ENCODE results near the gene CACNG4.
"Not testable (repeated sequence)": the region's sequence is repeated elsewhere in the genome, so short reads cannot be mapped to it uniquely, and the experiment has no call there.

Gene CACNG4

GRCh38 chr17:66968916-66969315 is 4.4 kb downstream of the CACNG4 start:
- H3K27ac ChIP-seq (ENCODE audit: low read depth, low read length) = no peak overlapping the region
- H3K9me3 ChIP-seq (ENCODE audit: control insufficient read depth in 5 of 5, low read length in 5 of 5) = no peaks in the 10 kb centered on the region
- H3K4me3 ChIP-seq (ENCODE audit: low read depth in 1 of 5, low read length in 5 of 5) = no peak overlapping the region
- H3K36me3 ChIP-seq (ENCODE audit: control insufficient read depth in 5 of 5, insufficient read depth in 5 of 5, low read length in 5 of 5) = no peaks in the 10 kb centered on the region
- H3K4me1 ChIP-seq (ENCODE audit: control insufficient read depth in 5 of 5, insufficient read depth in 5 of 5, low read length in 5 of 5) = peaks cover 2 to 18% (median 15%) of the 10 kb centered on the region in 5 donors
- H3K27me3 ChIP-seq (ENCODE audit: control insufficient read depth in 5 of 5, insufficient read depth in 4 of 5, low read length in 5 of 5) = peaks cover 41 to 55% (median 53%) of the 10 kb centered on the region in 5 donors
- H3K9ac ChIP-seq (ENCODE audit: low read length in 5 of 5) = no peak overlapping the region

GRCh38 chr17:66970140-66970539 is 5.6 kb downstream of the CACNG4 start:
- no peak overlapping the region for H3K27ac ChIP-seq (ENCODE audit: low read depth, low read length)
- H3K27me3 ChIP-seq (ENCODE audit: control insufficient read depth in 5 of 5, insufficient read depth in 4 of 5, low read length in 5 of 5) = peaks cover 38 to 56% (median 54%) of the 10 kb centered on the region in 5 donors
- peaks cover 2 to 11% (median 10%) of the 10 kb centered on the region in 5 donors for H3K4me1 ChIP-seq (ENCODE audit: control insufficient read depth in 5 of 5, insufficient read depth in 5 of 5, low read length in 5 of 5)
- H3K36me3 ChIP-seq (ENCODE audit: control insufficient read depth in 5 of 5, insufficient read depth in 5 of 5, low read length in 5 of 5) = no peaks in the 10 kb centered on the region
- H3K9ac ChIP-seq (ENCODE audit: low read length in 5 of 5) = no peak overlapping the region
- H3K4me3 ChIP-seq (ENCODE audit: low read depth in 1 of 5, low read length in 5 of 5) = no peak overlapping the region
- no peaks in the 10 kb centered on the region for H3K9me3 ChIP-seq (ENCODE audit: control insufficient read depth in 5 of 5, low read length in 5 of 5)

- Histone ChIP-seq H3K27me3 (ENCODE audit: control insufficient read depth in 5 of 5, insufficient read depth in 4 of 5, low read length in 5 of 5) (peaks cover 36 to 60% (median 54%) of the 10 kb centered on the region in 5 donors), H3K36me3 (ENCODE audit: control insufficient read depth in 5 of 5, insufficient read depth in 5 of 5, low read length in 5 of 5) (no peaks in the 10 kb centered on the region)
Measured at GRCh38 chr17:66970797-66971196, 6.3 kb downstream of the CACNG4 start.

GRCh38 chr17:66971264-66971663 is 6.8 kb downstream of the CACNG4 start:
- Histone ChIP-seq H3K4me3 (ENCODE audit: low read depth in 1 of 5, low read length in 5 of 5) (no peak overlapping the region), H3K4me1 (ENCODE audit: control insufficient read depth in 5 of 5, insufficient read depth in 5 of 5, low read length in 5 of 5) (peaks cover 0 to 3% (median 1%) of the 10 kb centered on the region in 5 donors), H3K9me3 (ENCODE audit: control insufficient read depth in 5 of 5, low read length in 5 of 5) (no peaks in the 10 kb centered on the region), H3K9ac (ENCODE audit: low read length in 5 of 5) (no peak overlapping the region), H3K27me3 (ENCODE audit: control insufficient read depth in 5 of 5, insufficient read depth in 4 of 5, low read length in 5 of 5) (peaks cover 32 to 59% (median 53%) of the 10 kb centered on the region in 5 donors), H3K36me3 (ENCODE audit: control insufficient read depth in 5 of 5, insufficient read depth in 5 of 5, low read length in 5 of 5) (no peaks in the 10 kb centered on the region), H3K27ac (ENCODE audit: low read depth, low read length) (no peak overlapping the region)

More at GRCh38 chr17:66970797-66971196, 6.3 kb downstream of the CACNG4 start:
- Histone ChIP-seq H3K9ac (ENCODE audit: low read length in 5 of 5) (no peak overlapping the region), H3K9me3 (ENCODE audit: control insufficient read depth in 5 of 5, low read length in 5 of 5) (no peaks in the 10 kb centered on the region), H3K4me1 (ENCODE audit: control insufficient read depth in 5 of 5, insufficient read depth in 5 of 5, low read length in 5 of 5) (peaks cover 2 to 7% (median 6%) of the 10 kb centered on the region in 5 donors), H3K4me3 (ENCODE audit: low read depth in 1 of 5, low read length in 5 of 5) (no peak overlapping the region), H3K27ac (ENCODE audit: low read depth, low read length) (no peak overlapping the region)

- H3K27me3 ChIP-seq (ENCODE audit: control insufficient read depth in 5 of 5, insufficient read depth in 4 of 5, low read length in 5 of 5) = peaks cover 25 to 53% (median 49%) of the 10 kb centered on the region in 5 donors
- peaks cover 0 to 5% (median 4%) of the 10 kb centered on the region in 5 donors for H3K4me1 ChIP-seq (ENCODE audit: control insufficient read depth in 5 of 5, insufficient read depth in 5 of 5, low read length in 5 of 5)
- no peak overlapping the region for H3K27ac ChIP-seq (ENCODE audit: low read depth, low read length)
- H3K36me3 ChIP-seq (ENCODE audit: control insufficient read depth in 5 of 5, insufficient read depth in 5 of 5, low read length in 5 of 5) = no peaks in the 10 kb centered on the region
- H3K9me3 ChIP-seq (ENCODE audit: control insufficient read depth in 5 of 5, low read length in 5 of 5) = no peaks in the 10 kb centered on the region
- no peak overlapping the region for H3K4me3 ChIP-seq (ENCODE audit: low read depth in 1 of 5, low read length in 5 of 5)
- no peak overlapping the region for H3K9ac ChIP-seq (ENCODE audit: low read length in 5 of 5)
Measured at GRCh38 chr17:66971730-66972441, 7.4 kb downstream of the CACNG4 start.

GRCh38 chr17:66972442-66972830 is 7.9 kb downstream of the CACNG4 start:
- H3K27ac ChIP-seq (ENCODE audit: low read depth, low read length); H3K9me3 ChIP-seq (ENCODE audit: control insufficient read depth in 5 of 5, low read length in 5 of 5): not testable (repeated sequence)
- peaks cover 22 to 50% (median 44%) of the 10 kb centered on the region in 5 donors for H3K27me3 ChIP-seq (ENCODE audit: control insufficient read depth in 5 of 5, insufficient read depth in 4 of 5, low read length in 5 of 5)

GRCh38 chr17:66975188-66975587 is 10.7 kb downstream of the CACNG4 start:
- Histone ChIP-seq H3K36me3 (ENCODE audit: control insufficient read depth in 5 of 5, insufficient read depth in 5 of 5, low read length in 5 of 5) (no peaks in the 10 kb centered on the region), H3K4me1 (ENCODE audit: control insufficient read depth in 5 of 5, insufficient read depth in 5 of 5, low read length in 5 of 5) (peaks cover 0 to 32% (median 27%) of the 10 kb centered on the region in 5 donors), H3K27me3 (ENCODE audit: control insufficient read depth in 5 of 5, insufficient read depth in 4 of 5, low read length in 5 of 5) (peaks cover 13 to 37% (median 29%) of the 10 kb centered on the region in 5 donors), H3K9me3 (ENCODE audit: control insufficient read depth in 5 of 5, low read length in 5 of 5) (no peaks in the 10 kb centered on the region), H3K4me3 (ENCODE audit: low read depth in 1 of 5, low read length in 5 of 5) (no peak overlapping the region), H3K27ac (ENCODE audit: low read depth, low read length) (no peak overlapping the region), H3K9ac (ENCODE audit: low read length in 5 of 5) (no peak overlapping the region)

More at GRCh38 chr17:66972442-66972830, 7.9 kb downstream of the CACNG4 start:
- H3K36me3 ChIP-seq (ENCODE audit: control insufficient read depth in 5 of 5, insufficient read depth in 5 of 5, low read length in 5 of 5); H3K4me1 ChIP-seq (ENCODE audit: control insufficient read depth in 5 of 5, insufficient read depth in 5 of 5, low read length in 5 of 5); H3K9ac ChIP-seq (ENCODE audit: low read length in 5 of 5); H3K4me3 ChIP-seq (ENCODE audit: low read depth in 1 of 5, low read length in 5 of 5): not testable (repeated sequence)

GRCh38 chr17:66975614-66976378 is 11.3 kb downstream of the CACNG4 start:
- peaks cover 13 to 37% (median 27%) of the 10 kb centered on the region in 5 donors for H3K27me3 ChIP-seq (ENCODE audit: control insufficient read depth in 5 of 5, insufficient read depth in 4 of 5, low read length in 5 of 5)
- H3K36me3 ChIP-seq (ENCODE audit: control insufficient read depth in 5 of 5, insufficient read depth in 5 of 5, low read length in 5 of 5) = no peaks in the 10 kb centered on the region
- H3K4me1 ChIP-seq (ENCODE audit: control insufficient read depth in 5 of 5, insufficient read depth in 5 of 5, low read length in 5 of 5) = peaks cover 0 to 36% (median 28%) of the 10 kb centered on the region in 5 donors
- no peaks in the 10 kb centered on the region for H3K9me3 ChIP-seq (ENCODE audit: control insufficient read depth in 5 of 5, low read length in 5 of 5)
- H3K4me3 ChIP-seq (ENCODE audit: low read depth in 1 of 5, low read length in 5 of 5) = no peak overlapping the region
- no peak overlapping the region for H3K9ac ChIP-seq (ENCODE audit: low read length in 5 of 5)
- H3K27ac ChIP-seq (ENCODE audit: low read depth, low read length) = no peak overlapping the region

- no peak overlapping the region for H3K9ac ChIP-seq (ENCODE audit: low read length in 5 of 5)
Measured at GRCh38 chr17:66976379-66976663, 11.8 kb downstream of the CACNG4 start.

GRCh38 chr17:66976781-66977201 is 12.3 kb downstream of the CACNG4 start:
- Histone ChIP-seq H3K4me3 (ENCODE audit: low read depth in 1 of 5, low read length in 5 of 5) (no peak overlapping the region), H3K36me3 (ENCODE audit: control insufficient read depth in 5 of 5, insufficient read depth in 5 of 5, low read length in 5 of 5) (no peaks in the 10 kb centered on the region), H3K4me1 (ENCODE audit: control insufficient read depth in 5 of 5, insufficient read depth in 5 of 5, low read length in 5 of 5) (peaks cover 0 to 36% (median 28%) of the 10 kb centered on the region in 5 donors), H3K27me3 (ENCODE audit: control insufficient read depth in 5 of 5, insufficient read depth in 4 of 5, low read length in 5 of 5) (peaks cover 12 to 34% (median 24%) of the 10 kb centered on the region in 5 donors), H3K9ac (ENCODE audit: low read length in 5 of 5) (no peak overlapping the region), H3K9me3 (ENCODE audit: control insufficient read depth in 5 of 5, low read length in 5 of 5) (no peaks in the 10 kb centered on the region), H3K27ac (ENCODE audit: low read depth, low read length) (no peak overlapping the region)

More at GRCh38 chr17:66976379-66976663, 11.8 kb downstream of the CACNG4 start:
- Histone ChIP-seq H3K36me3 (ENCODE audit: control insufficient read depth in 5 of 5, insufficient read depth in 5 of 5, low read length in 5 of 5) (no peaks in the 10 kb centered on the region), H3K9me3 (ENCODE audit: control insufficient read depth in 5 of 5, low read length in 5 of 5) (no peaks in the 10 kb centered on the region), H3K4me1 (ENCODE audit: control insufficient read depth in 5 of 5, insufficient read depth in 5 of 5, low read length in 5 of 5) (peaks cover 0 to 36% (median 28%) of the 10 kb centered on the region in 5 donors), H3K27ac (ENCODE audit: low read depth, low read length) (no peak overlapping the region), H3K27me3 (ENCODE audit: control insufficient read depth in 5 of 5, insufficient read depth in 4 of 5, low read length in 5 of 5) (peaks cover 13 to 37% (median 26%) of the 10 kb centered on the region in 5 donors), H3K4me3 (ENCODE audit: low read depth in 1 of 5, low read length in 5 of 5) (no peak overlapping the region)

Measured in subcutaneous abdominal adipose tissue (tissue), 5 donors.